HepG2 (cell line): ENCODE measurements around the gene BUB1B. TPM values are rescaled to one million over a fixed set of nuclear protein-coding genes. Genes with fewer than 3 reads are reported as not detected.

ENCODE experiments used
- ATAC-seq: fragments of 200-7000 bp; cut with Tn5 transposase; 3 replicates; pipeline ENCODE4 v1.9.1; 2020; ENCODE audit warnings: mild to moderate bottlenecking, moderate library complexity
- BruUV-seq: library from RNA; stranded (reverse); fragments of 400-500 nt; replicated peaks from 2 replicates; lab custom pipeline; 2021; lab: Mats Ljungman, UMichigan
- CTCF ChIA-PET: fragments of 300-600 bp; formaldehyde crosslinking; extraction: SDS; loops from one replicate; lab custom pipeline; 2021; ENCODE audit warnings: low total read pairs, inconsistent platforms, low intra/inter-chr PET ratio; lab: Yijun Ruan, JAX
- POLR2A ChIA-PET: fragments of 350-600 bp; sonication (Branson Sonifier 250); formaldehyde crosslinking; loops from one replicate; lab custom pipeline; 2020; ENCODE audit warnings: antibody characterized with exemption, inconsistent platforms; lab: Yijun Ruan, JAX
- DNase-seq: peaks from one replicate; pipeline ENCODE4 v3.0.0-alpha.2; 2015; ENCODE audit warnings: low spot score
- FAIRE-seq: peaks from 3 replicates; lab custom pipeline; 2011; peaks lifted over from hg19 to GRCh38; lab: Jason Lieb, UNC
- H2AFZ ChIP-seq: one replicate; pipeline ENCODE4 v1.6.1; 2011; ENCODE audit warnings: low read length, inconsistent platforms
- H3K27ac ChIP-seq: fragments of 300-600 bp; 3 replicates; pipeline ENCODE4 v1.8.0; 2011; ENCODE audit warnings: mixed run types, mild to moderate bottlenecking, mixed read lengths, low read length, inconsistent platforms; ENCODE audit not compliant: insufficient read depth; ENCODE audit errors: extremely low read length
- H3K27me3 ChIP-seq, 2 experiments: fragments of 200-600 bp in 1 of 2; 2 replicates in 1 of 2; 3 replicates in 1 of 2; pipeline versions ENCODE4 v1.6.0 to v1.8.0; 2011; ENCODE audit warnings: low read length in 2 of 2, mild to moderate bottlenecking in 2 of 2, moderate library complexity in 2 of 2, inconsistent platforms in 1 of 2; ENCODE audit not compliant: insufficient read depth in 2 of 2, control insufficient read depth in 1 of 2
- H3K36me3 ChIP-seq, 2 experiments: fragments of 200-600 bp in 1 of 2; replicated peaks in 1 of 2; 2 replicates in 1 of 2; 3 replicates in 1 of 2; pipeline versions ENCODE4 v1.5.1 to v1.8.0; 2011; ENCODE audit warnings: low read length in 2 of 2, inconsistent platforms in 1 of 2; ENCODE audit not compliant: insufficient read depth in 2 of 2, control insufficient read depth in 1 of 2
- H3K4me1 ChIP-seq: 2 replicates; pipeline ENCODE4 v1.5.1; 2012; ENCODE audit warnings: low read length, inconsistent platforms; ENCODE audit not compliant: insufficient read depth
- H3K4me2 ChIP-seq: 2 replicates; pipeline ENCODE4 v1.6.0; 2011; ENCODE audit warnings: low read depth, low read length, inconsistent platforms
- H3K4me3 ChIP-seq, 3 experiments: fragments of 200-600 bp in 1 of 3; sonication (generic), shearing (Covaris generic) in 1 of 3; replicated peaks in 1 of 3; 2 replicates each; pipeline ENCODE4 v1.5.1; 2011 to 2016; ENCODE audit warnings: low read length in 3 of 3, inconsistent platforms in 2 of 3, low read depth in 2 of 3, mild to moderate bottlenecking in 2 of 3, control low read depth in 1 of 3, mixed read lengths in 1 of 3; ENCODE audit not compliant: insufficient read depth in 1 of 3
- H3K79me2 ChIP-seq: one replicate; pipeline ENCODE4 v1.6.1; 2011; ENCODE audit warnings: low read length, inconsistent platforms; ENCODE audit not compliant: insufficient read depth
- H3K9ac ChIP-seq: 2 replicates; pipeline ENCODE4 v1.6.0; 2011; ENCODE audit warnings: mild to moderate bottlenecking, low read depth, low read length, inconsistent platforms; ENCODE audit not compliant: insufficient read depth
- H3K9me3 ChIP-seq: 2 replicates; pipeline ENCODE4 v1.5.1; 2012; ENCODE audit warnings: mild to moderate bottlenecking, low read length
- H4K20me1 ChIP-seq: 2 replicates; pipeline ENCODE4 v1.6.0; 2011; ENCODE audit warnings: inconsistent platforms, mild to moderate bottlenecking, low read length, moderate library complexity; ENCODE audit not compliant: insufficient read depth
- ERF ChIP-seq: IDR thresholded peaks from 2 replicates; pipeline ENCODE4 v1.6.1; 2018; ENCODE audit warnings: missing biosample characterization, missing genetic modification reagents
- HES4 ChIP-seq: sonication (generic); formaldehyde crosslinking; IDR thresholded peaks from 2 replicates; pipeline ENCODE4 v1.9.0; 2021; ENCODE audit warnings: mild to moderate bottlenecking, missing genetic modification reagents, borderline replicate concordance
- HOMEZ ChIP-seq: IDR thresholded peaks from 2 replicates; pipeline ENCODE4 v1.6.1; 2016; ENCODE audit warnings: low read depth
- POLR2A ChIP-seq, 2 experiments: IDR thresholded peaks; 2 replicates each; pipeline ENCODE4 v1.6.1; 2011; ENCODE audit warnings: low read depth in 2 of 2, low read length in 2 of 2, mild to moderate bottlenecking in 1 of 2, moderate library complexity in 1 of 2; ENCODE audit not compliant: insufficient read depth in 1 of 2
- ZNF564 ChIP-seq: sonication (generic); formaldehyde crosslinking; IDR thresholded peaks from 2 replicates; pipeline ENCODE4 v1.8.1; 2023; ENCODE audit warnings: mild to moderate bottlenecking, missing genetic modification reagents
- ZNF724P ChIP-seq: sonication (generic); formaldehyde crosslinking; IDR thresholded peaks from 2 replicates; pipeline ENCODE4 v1.8.0; 2022; ENCODE audit warnings: missing genetic modification reagents, borderline replicate concordance
- ZNF737 ChIP-seq: sonication (generic); formaldehyde crosslinking; IDR thresholded peaks from 2 replicates; pipeline ENCODE4 v1.5.0; 2020; ENCODE audit warnings: missing genetic modification reagents, mild to moderate bottlenecking, borderline replicate concordance
- ZZZ3 ChIP-seq: sonication (generic); formaldehyde crosslinking; IDR thresholded peaks from 2 replicates; pipeline ENCODE4 v1.4.0; 2020; ENCODE audit warnings: missing genetic modification reagents, mild to moderate bottlenecking, borderline replicate concordance
- WGBS: methylation state at CpG from one replicate; pipeline ENCODE4 v1.1.6; 2017; ENCODE audit warnings: low lambda C conversion rate; 5-methylcytosine and 5-hydroxymethylcytosine counted together
- in situ Hi-C: cut with HindIII; loops from 2 replicates; pipeline ENCODE4 v1.10.0; 2017; ENCODE audit warnings: low pct_unique_long_range_greater_than_20kb; ENCODE audit not compliant: extremely low pct_ligation_motif_present
- intact Hi-C: fragments of 100-400 bp; cut with micrococcal nuclease; formaldehyde crosslinking; loops from one replicate; pipeline ENCODE4 v1.10.0; 2022; ENCODE audit not compliant: unreplicated experiment
- polyA plus RNA-seq, 8 experiments: library from polyadenylated mRNA; depleted of rRNA in 3 of 8; stranded (reverse) in 7 of 8; unstranded in 1 of 8; fragments of >200 nt; fragmentation: Illumina TruSeq in 4 of 8; extraction: Trizol in 4 of 8; gene quantifications; 2 replicates each; pipeline versions ENCODE4 v1.2.1 to v1.2.3, GENCODE V29; 2011 to 2016; ENCODE audit warnings: low read depth in 4 of 8, missing spikeins in 1 of 8, mixed read lengths in 1 of 8; ENCODE audit not compliant: insufficient read depth in 1 of 8
- total RNA-seq, 5 experiments: library from RNA; depleted of rRNA; stranded (reverse); fragments of >200 nt; fragmentation: Illumina TruSeq; extraction: Trizol; gene quantifications; 2 replicates each; pipeline ENCODE4 v1.2.3, GENCODE V29; 2016; ENCODE audit warnings: low read depth in 1 of 5

The BUB1B gene
- total and polyA plus RNA-seq, 2 of the 13 experiments (the other 11 are each of a cell fraction or from before 2014, with no cell fraction given), result 26.2 to 63.5 TPM

- WGBS, result 68% methylated on average over 4 of the region's 4 CpGs
- POLR2A ChIA-PET, result no interaction called here
- TF ChIP-seq ZNF724P (CRISPR knock-in tag), result no peak
- no peak for TF ChIP-seq HOMEZ
- TF ChIP-seq HES4 (CRISPR knock-in tag), result no peak
- TF ChIP-seq ERF (CRISPR knock-in tag), result no peak
- no peak for TF ChIP-seq POLR2A (IDR thresholded peaks at IDR 0.05; ENCODE audit: insufficient read depth in 1 of 2, low read depth in 2 of 2, low read length in 2 of 2)
- no peak for TF ChIP-seq ZNF564 (CRISPR knock-in tag)
- TF ChIP-seq ZNF737, result no peak
- no peak for TF ChIP-seq ZZZ3 (CRISPR knock-in tag)
- peaks cover 8% of the 10 kb centered on the region for H3K4me1 ChIP-seq
- FAIRE-seq, result no peak
- ATAC-seq, result no peak
- H3K9ac ChIP-seq, result no peak overlapping the region
- no peaks in the 10 kb centered on the region for H3K79me2 ChIP-seq
- BruUV-seq, result no TSS peak
- H3K4me3 ChIP-seq, result no peak overlapping the region
- H4K20me1 ChIP-seq, result no peaks in the 10 kb centered on the region
- no peak for DNase-seq
- CTCF ChIA-PET, result no interaction called here
- no peaks in the 10 kb centered on the region for H3K9me3 ChIP-seq
- no peak overlapping the region for H3K27ac ChIP-seq
- H2AFZ ChIP-seq, result no peak overlapping the region
- intact Hi-C loops (no loop called here), in situ Hi-C loops (no loop called here)
- H3K36me3 ChIP-seq, result no peaks in the 10 kb centered on the region
- H3K27me3 ChIP-seq, result peaks cover 2 to 28% of the 10 kb centered on the region in 2 experiments; a peak in 3 of 5 replicates
- H3K4me2 ChIP-seq, result no peak overlapping the region
Measured at GRCh38 chr15:40149339-40149738, 11.5 kb upstream of the BUB1B start.
